Measurements from ENCODE around the gene YWHAQ.

YWHAQ gene

GRCh38 chr2:9545502-9545901 lies 85.3 kb downstream of the YWHAQ start:
- H3K36me3 ChIP-seq (ENCODE audit: control insufficient read depth, insufficient read depth, low read length, severe bottlenecking): peaks cover 4% of the 10 kb centered on the region
- no peak for DNase-seq (ENCODE audit: low read depth)
- H3K9ac ChIP-seq (ENCODE audit: low read length): no peak overlapping the region
- H3K4me1 ChIP-seq (ENCODE audit: control insufficient read depth, insufficient read depth, low read length): peaks cover 47% of the 10 kb centered on the region
- H3K27me3 ChIP-seq (replicated peaks; ENCODE audit: control insufficient read depth, insufficient read depth, low read length): no peaks in the 10 kb centered on the region
- H3K4me3 ChIP-seq (ENCODE audit: low read length): no peak overlapping the region
- H3K9me3 ChIP-seq (ENCODE audit: control insufficient read depth, low read length): no peaks in the 10 kb centered on the region

- Histone ChIP-seq H3K27me3 (replicated peaks; ENCODE audit: control insufficient read depth, insufficient read depth, low read length) (no peaks in the 10 kb centered on the region), H3K4me1 (ENCODE audit: control insufficient read depth, insufficient read depth, low read length) (peaks cover 59% of the 10 kb centered on the region), H3K9me3 (ENCODE audit: control insufficient read depth, low read length) (no peaks in the 10 kb centered on the region), H3K36me3 (ENCODE audit: control insufficient read depth, insufficient read depth, low read length, severe bottlenecking) (peaks cover 4% of the 10 kb centered on the region), H3K9ac (ENCODE audit: low read length) (no peak overlapping the region), H3K4me3 (ENCODE audit: low read length) (no peak overlapping the region)
- no peak for DNase-seq (ENCODE audit: low read depth)
Observed at GRCh38 chr2:9543557-9543956, 87.2 kb downstream of the YWHAQ start.

- peak; percentile 22 for DNase-seq (ENCODE audit: low read depth)
- peaks cover 53% of the 10 kb centered on the region for H3K4me1 ChIP-seq (ENCODE audit: control insufficient read depth, insufficient read depth, low read length)
- H3K27me3 ChIP-seq (replicated peaks; ENCODE audit: control insufficient read depth, insufficient read depth, low read length): no peaks in the 10 kb centered on the region
- peak overlapping the region; percentile 55 for H3K4me3 ChIP-seq (ENCODE audit: low read length)
- H3K9me3 ChIP-seq (ENCODE audit: control insufficient read depth, low read length): no peaks in the 10 kb centered on the region
- H3K36me3 ChIP-seq (ENCODE audit: control insufficient read depth, insufficient read depth, low read length, severe bottlenecking): peaks cover 13% of the 10 kb centered on the region
- peak overlapping the region; percentile 48 for H3K9ac ChIP-seq (ENCODE audit: low read length)
Observed at GRCh38 chr2:9539531-9539930, 91.3 kb downstream of the YWHAQ start.

GRCh38 chr2:9538000-9538507 lies 92.7 kb downstream of the YWHAQ start:
- H3K9ac ChIP-seq (ENCODE audit: low read length): peak overlapping the region; percentile 82
- peaks cover 27% of the 10 kb centered on the region for H3K36me3 ChIP-seq (ENCODE audit: control insufficient read depth, insufficient read depth, low read length, severe bottlenecking)
- H3K27me3 ChIP-seq (replicated peaks; ENCODE audit: control insufficient read depth, insufficient read depth, low read length): no peaks in the 10 kb centered on the region
- peak; percentile 95 for DNase-seq (ENCODE audit: low read depth)
- peak overlapping the region; percentile 68 for H3K4me3 ChIP-seq (ENCODE audit: low read length)
- peaks cover 49% of the 10 kb centered on the region for H3K4me1 ChIP-seq (ENCODE audit: control insufficient read depth, insufficient read depth, low read length)
- no peaks in the 10 kb centered on the region for H3K9me3 ChIP-seq (ENCODE audit: control insufficient read depth, low read length)

GRCh38 chr2:9536504-9536903 lies 94.3 kb downstream of the YWHAQ start:
- peaks cover 47% of the 10 kb centered on the region for H3K4me1 ChIP-seq (ENCODE audit: control insufficient read depth, insufficient read depth, low read length)
- no peaks in the 10 kb centered on the region for H3K27me3 ChIP-seq (replicated peaks; ENCODE audit: control insufficient read depth, insufficient read depth, low read length)
- H3K9me3 ChIP-seq (ENCODE audit: control insufficient read depth, low read length): no peaks in the 10 kb centered on the region
- H3K36me3 ChIP-seq (ENCODE audit: control insufficient read depth, insufficient read depth, low read length, severe bottlenecking): peaks cover 41% of the 10 kb centered on the region
- no peak for DNase-seq (ENCODE audit: low read depth)
- H3K4me3 ChIP-seq (ENCODE audit: low read length): no peak overlapping the region
- H3K9ac ChIP-seq (ENCODE audit: low read length): no peak overlapping the region

GRCh38 chr2:9535177-9535576 lies 95.6 kb downstream of the YWHAQ start:
- Histone ChIP-seq H3K4me3 (ENCODE audit: low read length) (no peak overlapping the region), H3K4me1 (ENCODE audit: control insufficient read depth, insufficient read depth, low read length) (peaks cover 46% of the 10 kb centered on the region), H3K9ac (ENCODE audit: low read length) (no peak overlapping the region), H3K36me3 (ENCODE audit: control insufficient read depth, insufficient read depth, low read length, severe bottlenecking) (peaks cover 39% of the 10 kb centered on the region), H3K9me3 (ENCODE audit: control insufficient read depth, low read length) (no peaks in the 10 kb centered on the region), H3K27me3 (replicated peaks; ENCODE audit: control insufficient read depth, insufficient read depth, low read length) (no peaks in the 10 kb centered on the region)
- DNase-seq (ENCODE audit: low read depth): no peak
